PC-3 (cell line): ENCODE results near the gene NOX4. TPM values are rescaled to one million over a fixed set of nuclear protein-coding genes. Genes with fewer than 3 reads are reported as not detected.

Source experiments
- ATAC-seq: fragments of 200-7000 bp; cut with Tn5 transposase; 2 replicates; pipeline ENCODE4 v1.9.1; 2020; ENCODE audit warnings: mild to moderate bottlenecking, moderate library complexity
- BruUV-seq: library from RNA; stranded (reverse); fragments of 400-500 nt; replicated peaks from 2 replicates; lab custom pipeline; 2021; lab: Mats Ljungman, UMichigan
- CTCF ChIA-PET: fragments of 300-600 bp; sonication (Branson Sonifier 250); formaldehyde crosslinking; loops from one replicate; lab custom pipeline; 2022; ENCODE audit warnings: antibody characterized with exemption; lab: Charles Lee
- POLR2A ChIA-PET: fragments of 300-600 bp; sonication (Branson Sonifier 250); formaldehyde crosslinking; loops from one replicate; lab custom pipeline; 2022; ENCODE audit warnings: antibody characterized with exemption; ENCODE audit not compliant: unreplicated experiment; lab: Charles Lee
- DNase-seq: peaks from one replicate; pipeline ENCODE4 v3.0.0-alpha.2; 2015
- H2AFZ ChIP-seq: fragments of 300-600 bp; sonication (generic); 2 replicates; pipeline ENCODE4 v1.6.0; 2016; ENCODE audit warnings: antibody characterized with exemption, low read length
- H3F3A ChIP-seq: fragments of 300-600 bp; sonication (generic); one replicate; pipeline ENCODE4 v1.6.0; 2017; ENCODE audit warnings: antibody characterized with exemption, low read length, control low read depth, mild to moderate bottlenecking; ENCODE audit not compliant: unreplicated experiment
- H3K27ac ChIP-seq: fragments of 300-600 bp; sonication (generic); 2 replicates; pipeline ENCODE4 v1.5.1; 2016; ENCODE audit warnings: mild to moderate bottlenecking, low read length
- H3K27me3 ChIP-seq: fragments of 300-600 bp; sonication (generic); 2 replicates; pipeline ENCODE4 v1.6.1; 2016; ENCODE audit warnings: low read length, mixed read lengths
- H3K36me3 ChIP-seq: fragments of 300-600 bp; sonication (generic); 2 replicates; pipeline ENCODE4 v1.6.1; 2016; ENCODE audit warnings: low read depth, mixed run types, low read length, mixed read lengths
- H3K4me1 ChIP-seq: fragments of 300-600 bp; sonication (generic); 2 replicates; pipeline ENCODE4 v1.5.1; 2016; ENCODE audit warnings: low read length; ENCODE audit not compliant: insufficient read depth
- H3K4me2 ChIP-seq: fragments of 300-600 bp; sonication (generic); 2 replicates; pipeline ENCODE4 v1.6.0; 2016; ENCODE audit warnings: low read length
- H3K4me3 ChIP-seq: fragments of 300-600 bp; sonication (generic); 2 replicates; pipeline ENCODE4 v1.5.1; 2016; ENCODE audit warnings: mild to moderate bottlenecking, low read length, mixed read lengths
- H3K79me2 ChIP-seq: fragments of 300-600 bp; sonication (generic); 2 replicates; pipeline ENCODE4 v1.6.1; 2017; ENCODE audit warnings: low read length, mixed read lengths
- H3K9ac ChIP-seq: fragments of 300-600 bp; sonication (generic); 2 replicates; pipeline ENCODE4 v1.6.0; 2016; ENCODE audit warnings: mild to moderate bottlenecking, low read length
- H3K9me2 ChIP-seq: fragments of 300-600 bp; sonication (generic); replicated peaks from 2 replicates; pipeline ENCODE4 v1.6.1; 2016; ENCODE audit warnings: mixed run types, low read length, mixed read lengths
- H3K9me3 ChIP-seq: fragments of 300-600 bp; sonication (generic); 2 replicates; pipeline ENCODE4 v1.6.1; 2016; ENCODE audit warnings: low read length, mixed read lengths
- H4K20me1 ChIP-seq: fragments of 300-600 bp; sonication (generic); 2 replicates; pipeline ENCODE4 v1.6.1; 2016; ENCODE audit warnings: low read length, mixed read lengths
- CTCF ChIP-seq: fragments of 300-600 bp; sonication (generic); conservative IDR thresholded peaks from 2 replicates; pipeline ENCODE4 v1.5.1; 2017; ENCODE audit warnings: antibody characterized with exemption, low read depth, mild to moderate bottlenecking, low read length
- EZH2 ChIP-seq: fragments of 300-600 bp; sonication (generic); IDR thresholded peaks from one replicate; pipeline ENCODE4 v1.6.1; 2017; ENCODE audit warnings: antibody characterized with exemption, mild to moderate bottlenecking, low read length; ENCODE audit not compliant: unreplicated experiment
- EZH2phosphoT487 ChIP-seq: fragments of 300-600 bp; sonication (generic); IDR thresholded peaks from 2 replicates; pipeline ENCODE4 v1.6.1; 2018; ENCODE audit warnings: mild to moderate bottlenecking, antibody characterized with exemption, low read length, borderline replicate concordance
- intact Hi-C: fragments of 100-400 bp; cut with micrococcal nuclease; formaldehyde crosslinking; loops from 2 replicates; pipeline ENCODE4 v1.9.0; 2023
- total RNA-seq: library from RNA; depleted of rRNA; stranded (reverse); fragments of >200 nt; gene quantifications from 2 replicates; pipeline ENCODE4 v1.2.3, GENCODE V29; 2014

Gene NOX4
- total RNA-seq, 1 experiment from 2014 or later = not detected

- no peaks in the 10 kb centered on the region for H4K20me1 ChIP-seq
- H3K27me3 ChIP-seq = peaks cover 13% of the 10 kb centered on the region; the same call in 1 of the 2 replicates
- no TSS peak for BruUV-seq
- no peak overlapping the region for H3K27ac ChIP-seq
- POLR2A ChIA-PET = no interaction called here
- H3K79me2 ChIP-seq = no peaks in the 10 kb centered on the region
- no peaks in the 10 kb centered on the region for H3F3A ChIP-seq
- H3K4me3 ChIP-seq = no peak overlapping the region
- no peak overlapping the region for H3K4me2 ChIP-seq
- TF ChIP-seq CTCF (no peak), EZH2phosphoT487 (no peak), EZH2 (no peak)
- H3K4me1 ChIP-seq = no peaks in the 10 kb centered on the region
- CTCF ChIA-PET = no interaction called here
- ATAC-seq = no peak
- no peak overlapping the region for H2AFZ ChIP-seq
- no peaks in the 10 kb centered on the region for H3K9me2 ChIP-seq
- no peaks in the 10 kb centered on the region for H3K9me3 ChIP-seq
- no peak overlapping the region for H3K9ac ChIP-seq
- no peak for DNase-seq
- intact Hi-C loops = no loop called here
- H3K36me3 ChIP-seq = no peaks in the 10 kb centered on the region
Measured at GRCh38 chr11:89502301-89502700, 11.1 kb upstream of the NOX4 start.

GRCh38 chr11:89500336-89500735 lies 9.2 kb upstream of the NOX4 start:
- Histone ChIP-seq H2AFZ (no peak overlapping the region), H3K27ac (no peak overlapping the region), H3K9me3 (no peaks in the 10 kb centered on the region), H3K9me2 (no peaks in the 10 kb centered on the region), H3F3A (no peaks in the 10 kb centered on the region), H3K36me3 (no peaks in the 10 kb centered on the region), H3K27me3 (peaks cover 22% of the 10 kb centered on the region; the same call in 1 of the 2 replicates), H3K4me2 (no peak overlapping the region), H3K9ac (no peak overlapping the region), H3K4me1 (no peaks in the 10 kb centered on the region), H4K20me1 (no peaks in the 10 kb centered on the region), H3K79me2 (no peaks in the 10 kb centered on the region), H3K4me3 (no peak overlapping the region)
- intact Hi-C loops = no loop called here
- no peak for DNase-seq
- no peak for TF ChIP-seq EZH2phosphoT487
- TF ChIP-seq CTCF = no peak
- no peak for TF ChIP-seq EZH2
- no TSS peak for BruUV-seq
- no peak for ATAC-seq
- POLR2A ChIA-PET = no interaction called here
- CTCF ChIA-PET = no interaction called here

- H3K9me3 ChIP-seq = no peaks in the 10 kb centered on the region
- intact Hi-C loops = no loop called here
- no peak overlapping the region for H3K4me2 ChIP-seq
- H2AFZ ChIP-seq = no peak overlapping the region
- H3K79me2 ChIP-seq = no peaks in the 10 kb centered on the region
- DNase-seq = peak; percentile 45
- H3K27me3 ChIP-seq = peaks cover 24% of the 10 kb centered on the region; the same call in 1 of the 2 replicates
- no peak overlapping the region for H3K27ac ChIP-seq
- ATAC-seq = no peak
- H3K4me3 ChIP-seq = no peak overlapping the region
- no peaks in the 10 kb centered on the region for H3K4me1 ChIP-seq
- TF ChIP-seq EZH2phosphoT487 = no peak
- peak; percentile 94 for TF ChIP-seq CTCF
- no peak for TF ChIP-seq EZH2
- CTCF ChIA-PET = no interaction called here
- no TSS peak for BruUV-seq
- H3K36me3 ChIP-seq = no peaks in the 10 kb centered on the region
- H3K9me2 ChIP-seq = no peaks in the 10 kb centered on the region
- POLR2A ChIA-PET = no interaction called here
- no peaks in the 10 kb centered on the region for H4K20me1 ChIP-seq
- H3F3A ChIP-seq = no peaks in the 10 kb centered on the region
- H3K9ac ChIP-seq = no peak overlapping the region
Measured at GRCh38 chr11:89498845-89499448, 7.8 kb upstream of the NOX4 start.
